DLD1 (cell line): ENCODE data around the gene KANSL2.
"Not testable (repeated sequence)": the region's sequence is repeated elsewhere in the genome, so short reads cannot be mapped to it uniquely, and the experiment has no call there.

ENCODE experiments used
- in situ Hi-C: cut with HindIII; loops from 2 replicates; pipeline ENCODE4 v1.10.0; 2017; ENCODE audit warnings: low sequenced_read_pairs

Gene KANSL2

GRCh38 chr12:48686037-48686595 lies 4.1 kb upstream of the KANSL2 start:
- in situ Hi-C loops, result no loop called here

DNA sequence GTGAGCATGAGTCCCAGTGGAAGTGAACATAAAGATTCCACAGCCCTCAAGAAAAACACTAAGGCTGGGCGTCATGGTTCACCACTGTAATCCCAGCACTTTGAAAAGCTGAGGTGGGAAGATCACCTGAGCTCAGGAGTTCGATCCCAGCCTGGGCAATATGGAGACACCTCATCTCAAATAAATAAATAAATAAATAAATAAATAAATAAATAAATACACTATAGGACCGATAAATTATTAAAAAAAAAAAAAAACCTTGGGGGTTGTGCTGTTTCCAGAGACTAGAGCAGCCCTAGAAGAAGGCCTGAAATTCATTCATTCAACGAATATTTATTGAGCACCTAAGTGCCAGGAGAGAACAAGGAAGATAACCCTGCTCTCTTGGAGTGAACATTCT lies 1.5 kb upstream of the KANSL2 start:
- in situ Hi-C loops, result no loop called here

DNA sequence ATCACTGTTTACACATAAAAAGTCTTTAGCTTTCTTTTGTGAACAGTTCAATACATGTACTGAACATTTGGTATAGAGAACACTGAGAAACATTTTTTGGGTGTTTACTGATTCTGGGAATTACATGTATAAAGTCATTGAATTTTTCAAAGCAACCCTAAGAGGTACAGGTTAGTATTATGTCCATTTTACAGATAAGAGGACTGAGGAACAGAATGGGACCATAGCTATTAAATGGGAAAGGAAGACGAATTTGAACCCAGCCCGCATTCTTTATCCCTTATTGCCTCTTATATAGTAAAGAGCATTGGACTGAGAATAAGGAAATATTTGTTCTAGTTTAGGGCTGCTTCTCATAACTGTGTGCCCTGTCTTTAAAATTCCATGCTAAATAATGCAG lies 889 bp upstream of the KANSL2 start:
- in situ Hi-C loops, result no loop called here

DNA sequence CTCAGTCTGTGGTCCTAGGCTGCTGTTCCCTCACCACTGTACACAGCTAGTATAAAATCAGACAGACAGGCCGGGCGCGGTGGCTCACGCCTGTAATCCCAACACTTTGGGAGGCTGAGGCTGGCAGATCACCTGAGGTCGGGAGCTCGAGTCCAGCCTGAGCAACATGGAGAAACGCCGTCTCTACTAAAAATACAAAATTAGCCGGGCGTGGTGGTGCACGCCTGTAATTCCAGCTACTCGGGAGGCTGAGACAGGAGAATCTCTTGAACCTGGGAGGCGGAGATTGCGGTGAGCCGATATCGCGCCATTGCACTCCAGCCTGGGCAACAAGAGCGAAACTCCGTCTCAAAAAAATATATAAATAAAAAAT lies 481 bp upstream of the KANSL2 start:
- in situ Hi-C loops, result not testable (repeated sequence)

GRCh38 chr12:48681399-48681709 lies 684 bp downstream of the KANSL2 start:
- in situ Hi-C loops, result no loop called here

DNA sequence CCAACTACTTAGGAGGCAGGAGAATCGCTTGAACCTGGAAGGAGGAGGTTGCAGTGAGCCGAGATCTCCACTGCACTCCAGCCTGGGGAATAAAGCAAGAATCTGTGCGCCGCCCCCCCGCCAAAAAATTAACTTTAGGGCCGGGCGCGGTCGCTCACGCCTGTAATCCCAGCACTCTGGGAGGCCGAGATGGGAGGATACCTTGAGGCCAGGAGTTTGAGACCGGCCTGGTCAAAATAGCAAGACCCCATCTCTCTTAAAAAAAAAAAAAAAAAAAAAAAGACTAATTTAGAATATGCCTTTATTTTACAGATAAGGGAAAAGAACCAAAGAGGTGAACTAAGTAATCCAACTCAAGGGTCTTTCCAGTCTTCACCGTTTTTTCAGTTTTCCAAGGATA lies 1.2 kb downstream of the KANSL2 start:
- in situ Hi-C loops, result no loop called here

DNA sequence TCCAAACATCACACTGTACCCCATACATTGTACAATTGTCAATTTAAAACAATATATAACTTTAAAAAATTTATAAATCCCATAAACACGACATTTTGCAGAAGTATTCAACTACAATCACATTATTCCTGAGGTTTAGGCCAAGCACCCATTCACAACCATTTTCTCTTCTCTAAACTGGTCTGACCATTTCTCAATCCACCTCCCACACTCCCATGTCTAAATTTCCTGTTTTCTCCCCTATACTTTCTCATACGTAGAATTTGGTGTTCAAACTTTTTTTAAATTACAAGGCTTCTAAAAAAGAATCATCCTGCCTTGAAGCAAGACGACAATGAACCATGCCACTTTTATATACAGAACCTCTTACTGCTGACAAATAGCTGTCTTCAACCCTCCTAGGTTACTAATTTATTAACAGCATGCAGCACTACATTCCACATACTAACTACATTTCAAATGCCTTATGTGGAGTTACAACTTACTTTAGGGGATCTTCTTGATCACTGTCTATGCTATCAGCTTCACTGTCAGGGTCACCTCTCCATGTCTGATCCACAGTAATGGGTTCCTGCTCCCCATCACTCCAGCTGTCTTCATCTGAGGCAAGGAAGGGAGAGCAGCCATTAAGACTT lies 3.4 kb downstream of the KANSL2 start:
- in situ Hi-C loops, result no loop called here

DNA sequence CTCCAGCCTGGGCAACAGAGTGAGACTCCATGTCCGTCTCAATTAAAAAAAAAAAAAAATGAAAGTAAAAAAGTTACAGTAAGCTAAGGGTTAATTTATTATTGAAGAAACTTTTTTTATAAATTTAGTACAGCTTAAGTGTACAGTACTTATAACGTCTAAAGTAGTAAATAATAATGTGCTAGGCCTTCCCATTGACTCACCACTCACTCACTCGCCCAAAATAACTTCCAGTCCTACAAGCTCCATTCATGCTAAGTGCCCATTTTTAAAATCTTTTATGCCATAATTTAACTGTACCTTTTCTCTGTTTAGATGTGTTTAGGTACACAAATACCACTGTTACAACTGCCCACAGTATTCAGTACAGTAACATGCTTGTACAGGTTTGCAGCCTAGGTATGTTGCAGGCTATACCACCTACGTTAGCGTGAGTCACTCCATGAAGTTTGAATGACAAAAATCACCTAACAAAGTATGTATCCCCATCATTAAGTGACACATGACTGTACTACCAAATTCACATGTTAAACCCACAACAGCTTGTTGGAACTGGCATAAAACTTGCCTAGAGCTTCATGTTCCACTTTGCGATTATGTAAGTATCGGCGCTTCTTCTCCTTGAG lies 10.7 kb downstream of the KANSL2 start:
- in situ Hi-C loops, result no loop called here

GRCh38 chr12:48668996-48669395 lies 13.0 kb downstream of the KANSL2 start:
- in situ Hi-C loops, result no loop called here

DNA sequence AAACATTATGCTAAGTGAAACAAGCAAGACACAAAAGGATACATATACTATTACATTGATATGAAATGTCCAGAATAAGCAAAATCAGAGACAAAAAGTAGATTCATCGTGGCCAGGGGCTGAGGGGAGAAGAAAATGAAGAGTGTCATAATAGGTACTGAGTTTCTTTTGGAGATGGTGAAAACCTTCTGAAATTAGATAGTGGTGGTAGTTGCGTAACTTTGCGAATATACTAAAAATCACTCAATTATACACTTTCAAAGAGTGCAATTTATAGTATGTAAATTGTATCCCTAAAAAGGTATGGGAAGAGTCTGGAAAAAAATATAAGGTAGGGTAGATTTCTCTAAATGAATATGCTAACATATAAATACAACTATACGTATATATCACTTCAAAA lies 22.2 kb downstream of the KANSL2 start:
- in situ Hi-C loops, result no loop called here

GRCh38 chr12:48651681-48652080 lies 30.4 kb downstream of the KANSL2 start:
- in situ Hi-C loops, result no loop called here

DNA sequence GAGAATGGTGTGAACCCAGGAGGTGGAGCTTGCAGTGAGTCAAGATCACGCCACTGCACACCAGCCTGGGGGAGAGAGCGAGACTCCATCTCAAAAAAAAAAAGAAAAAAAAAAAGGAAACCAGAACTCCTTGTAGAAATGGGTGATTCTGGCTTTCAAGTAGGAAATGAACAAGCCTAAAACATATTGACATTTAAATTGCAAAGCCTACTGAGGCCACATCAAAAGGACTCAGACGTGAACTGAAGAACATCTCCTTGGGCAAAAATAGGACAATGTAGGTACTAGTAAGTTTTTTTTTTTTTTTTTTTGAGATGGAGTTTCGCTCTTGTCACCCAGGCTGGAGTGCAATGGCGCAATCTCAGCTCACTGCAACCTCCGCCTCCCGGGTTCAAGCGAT lies 36.7 kb downstream of the KANSL2 start:
- in situ Hi-C loops, result not testable (repeated sequence)

DNA sequence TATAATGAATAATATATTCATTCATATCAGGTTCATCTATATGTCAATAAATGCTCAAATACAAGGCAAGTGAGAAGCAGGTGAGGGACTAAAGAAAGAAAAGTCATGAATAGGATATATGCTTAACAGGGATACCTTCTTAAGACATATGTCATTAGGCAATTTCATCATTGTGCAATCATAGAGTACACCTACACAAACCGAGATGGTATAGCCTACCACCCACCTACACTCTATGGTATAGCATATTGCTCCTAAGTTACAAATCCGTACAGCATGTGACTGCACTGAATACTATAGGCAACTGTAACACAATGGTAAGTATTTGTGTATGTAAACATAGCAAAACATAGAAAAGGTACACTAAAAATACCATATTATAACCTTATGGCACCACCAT lies 39.0 kb downstream of the KANSL2 start:
- in situ Hi-C loops, result no loop called here

- in situ Hi-C loops, result not testable (repeated sequence)
Observed at GRCh38 chr12:48641752-48642555, 40.1 kb downstream of the KANSL2 start.

DNA sequence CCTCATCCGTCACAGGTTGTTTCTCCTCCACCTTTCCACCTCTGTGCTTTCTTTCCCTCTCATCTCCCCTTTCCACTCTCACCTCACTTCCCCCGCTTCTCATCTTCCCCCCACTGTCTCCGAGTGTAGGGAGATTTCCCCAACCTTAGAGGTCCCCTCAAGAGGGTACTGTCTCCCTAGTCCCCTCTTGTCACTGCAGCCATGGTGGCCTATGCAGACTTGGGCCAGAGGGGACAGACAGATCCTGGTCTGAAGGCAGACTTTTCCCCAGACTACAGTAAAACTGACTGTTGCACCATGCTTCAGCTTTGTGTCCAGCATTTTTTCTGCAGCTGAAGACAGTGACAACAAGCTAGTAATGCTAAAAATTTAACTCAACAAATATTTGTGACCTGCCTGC lies 41.2 kb downstream of the KANSL2 start:
- in situ Hi-C loops, result no loop called here

DNA sequence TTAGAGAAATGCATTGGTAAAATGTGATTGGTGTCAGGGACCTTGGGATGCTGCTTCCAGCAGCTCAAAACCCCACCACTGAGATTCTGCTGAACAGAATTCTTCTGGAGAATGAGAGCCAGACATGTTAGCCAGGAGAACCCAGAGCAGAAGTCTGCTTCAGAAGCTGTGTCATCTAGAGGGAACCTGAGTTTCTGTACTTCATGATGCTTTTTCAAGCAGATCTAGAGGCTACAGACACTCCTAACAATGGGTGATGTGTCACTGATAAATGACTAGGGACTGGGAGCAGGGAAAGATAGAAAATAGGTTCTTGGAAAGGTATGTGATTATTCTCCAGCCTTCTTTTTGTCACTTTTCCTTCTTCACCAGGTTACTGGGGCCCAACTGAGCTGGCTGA lies 41.6 kb downstream of the KANSL2 start:
- in situ Hi-C loops, result no loop called here

DNA sequence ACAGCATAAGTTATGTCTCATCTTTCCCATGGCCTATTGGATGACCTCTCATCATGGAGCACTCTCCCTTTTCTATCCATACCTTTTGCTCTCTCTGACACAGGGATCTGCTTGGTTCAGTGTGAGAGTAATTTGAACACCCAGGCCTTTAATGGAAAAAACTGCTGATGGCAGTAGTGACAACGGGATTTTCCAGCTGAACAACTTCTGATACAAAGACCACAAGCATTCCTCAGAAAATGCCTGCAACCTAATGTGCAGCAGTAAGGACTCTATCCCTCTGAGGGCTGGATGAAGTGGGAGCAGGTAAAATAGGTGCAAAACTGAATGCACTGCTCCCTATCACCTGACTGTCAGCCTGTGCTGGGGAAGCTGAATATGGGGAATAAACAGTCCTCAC lies 51.0 kb downstream of the KANSL2 start:
- in situ Hi-C loops, result no loop called here

DNA sequence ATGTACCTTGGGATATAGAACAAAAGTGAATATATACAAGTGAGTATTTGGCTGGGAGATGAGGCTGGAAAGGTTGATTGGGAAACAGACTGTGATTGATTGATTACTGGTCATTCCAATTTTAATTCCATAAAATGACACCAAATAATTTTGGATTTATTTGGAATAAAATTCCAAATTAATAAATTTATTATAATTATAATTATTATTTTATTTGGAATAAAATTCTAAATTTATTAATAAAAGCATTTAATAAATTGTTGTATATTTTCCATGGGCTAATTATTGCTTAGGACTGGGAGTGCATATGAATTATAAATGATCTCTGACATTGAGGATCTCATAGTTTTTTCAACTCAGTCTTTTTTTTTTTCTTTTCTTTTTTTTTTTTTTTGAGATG lies 51.7 kb downstream of the KANSL2 start:
- in situ Hi-C loops, result no loop called here

DNA sequence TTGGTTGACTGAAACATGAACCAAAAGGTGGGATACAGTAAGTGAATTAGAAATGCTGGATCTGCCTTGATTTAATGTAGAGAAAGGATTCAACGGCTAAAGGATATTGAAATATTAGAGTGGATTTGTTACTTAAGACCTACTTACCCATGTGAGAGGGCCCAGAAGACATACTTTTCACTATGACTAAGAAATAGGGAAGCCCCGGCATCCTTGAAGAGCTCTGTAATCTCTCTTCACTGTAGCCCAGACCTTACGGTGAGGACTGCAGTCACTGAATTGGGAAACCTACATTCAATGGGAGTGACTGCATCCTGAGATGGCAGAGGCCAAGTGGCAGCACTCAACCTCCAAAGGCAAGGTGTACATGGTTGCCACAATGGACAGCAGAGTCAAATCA lies 52.5 kb downstream of the KANSL2 start:
- in situ Hi-C loops, result no loop called here

DNA sequence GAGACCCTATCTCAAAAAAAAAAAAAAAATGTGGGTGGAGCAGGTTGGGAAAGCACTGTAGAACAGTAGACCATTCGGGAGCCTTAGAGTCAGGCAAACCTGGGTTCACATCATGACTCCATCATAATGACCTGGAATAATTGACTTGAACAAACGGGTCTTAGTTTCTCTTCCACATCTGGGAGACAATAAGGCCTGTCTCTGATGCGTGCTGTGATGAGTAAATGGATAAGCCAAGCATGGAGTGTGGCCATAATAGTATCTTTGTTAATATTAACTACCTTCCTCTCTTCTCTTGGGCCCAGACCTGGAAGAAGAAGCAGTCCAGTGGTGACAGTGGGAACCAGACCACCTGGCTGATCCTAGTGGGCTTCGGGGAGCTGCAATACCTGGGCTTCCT lies 54.5 kb downstream of the KANSL2 start:
- in situ Hi-C loops, result no loop called here

DNA sequence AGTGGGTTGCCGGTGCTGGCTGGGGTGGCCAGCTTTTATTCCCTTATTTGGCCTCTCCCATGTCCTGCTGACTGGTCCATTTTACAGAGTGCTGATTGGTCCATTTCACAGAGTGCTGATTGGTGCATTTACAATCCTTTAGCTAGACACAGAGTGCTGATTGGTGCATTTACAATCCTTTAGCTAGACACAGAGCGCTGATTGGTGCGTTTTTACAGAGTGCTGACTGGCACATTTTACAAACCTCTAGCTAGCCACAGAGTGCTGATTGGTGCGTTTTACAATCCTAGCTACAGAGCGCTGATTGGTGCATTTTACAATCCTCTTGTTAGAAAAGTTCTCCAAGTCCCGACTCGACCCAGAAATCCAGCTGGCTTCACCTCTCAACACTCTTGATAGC lies 59.0 kb downstream of the KANSL2 start:
- in situ Hi-C loops, result not testable (repeated sequence)

DNA sequence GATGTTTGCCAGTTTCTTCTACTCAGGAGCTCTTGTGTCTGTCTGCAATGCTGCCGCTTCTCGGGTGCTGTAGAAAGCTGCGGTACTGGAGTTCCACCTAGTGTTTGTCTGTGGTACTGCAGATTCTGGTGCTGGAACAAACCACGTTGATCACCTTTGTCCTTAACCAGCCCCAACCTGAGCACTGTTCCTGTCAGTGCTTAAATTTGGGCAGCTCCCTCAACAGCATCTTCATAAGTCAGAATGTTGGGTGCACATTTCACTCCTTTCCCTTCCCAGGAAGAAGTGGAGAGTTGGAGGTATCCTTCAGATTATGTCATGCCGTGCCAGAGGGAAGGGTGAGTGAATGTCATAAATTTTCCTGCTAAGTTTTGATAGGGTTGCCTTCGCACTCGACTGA lies 63.5 kb downstream of the KANSL2 start:
- in situ Hi-C loops, result no loop called here
